ENCODE data around the gene RERE.

RERE gene

GRCh38 chr1:8687039-8687438 lies 130.4 kb downstream of the RERE start:
- no peak for DNase-seq
- Histone ChIP-seq H3K9me3 (ENCODE audit: control insufficient read depth, low read length) (no peaks in the 10 kb centered on the region), H3K36me3 (ENCODE audit: control insufficient read depth, insufficient read depth, low read length) (no peaks in the 10 kb centered on the region), H3K27ac (ENCODE audit: insufficient read depth, low read length, poor library complexity, severe bottlenecking) (no peak overlapping the region), H3K27me3 (replicated peaks; ENCODE audit: control insufficient read depth, insufficient read depth, low read length, poor library complexity, severe bottlenecking) (no peaks in the 10 kb centered on the region), H3K4me3 (ENCODE audit: insufficient read depth, low read depth, low read length, poor library complexity, severe bottlenecking) (no peak overlapping the region), H3K4me1 (ENCODE audit: control insufficient read depth, insufficient read depth, low read length, poor library complexity, severe bottlenecking) (no peaks in the 10 kb centered on the region)

DNA sequence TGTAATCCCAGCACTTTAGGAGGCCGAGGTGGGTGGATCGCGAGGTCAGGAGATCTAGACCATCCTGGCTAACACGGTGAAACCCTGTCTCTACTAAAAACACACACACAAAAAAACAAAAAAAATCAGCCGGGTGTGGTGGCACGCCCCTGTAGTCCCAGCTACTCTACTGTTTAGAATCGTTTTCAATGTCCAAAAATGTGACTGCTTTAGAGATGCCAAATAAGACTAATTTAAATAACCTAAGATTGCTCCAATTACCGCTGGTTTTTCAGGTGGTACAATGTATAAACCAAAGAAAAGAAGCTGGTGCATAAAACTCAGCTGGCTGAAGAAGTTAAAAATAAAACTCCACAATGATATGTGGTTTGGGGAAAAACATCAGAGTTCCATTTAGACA lies 132.0 kb downstream of the RERE start:
- no peak overlapping the region for H3K27ac ChIP-seq (ENCODE audit: insufficient read depth, low read length, poor library complexity, severe bottlenecking)

DNA sequence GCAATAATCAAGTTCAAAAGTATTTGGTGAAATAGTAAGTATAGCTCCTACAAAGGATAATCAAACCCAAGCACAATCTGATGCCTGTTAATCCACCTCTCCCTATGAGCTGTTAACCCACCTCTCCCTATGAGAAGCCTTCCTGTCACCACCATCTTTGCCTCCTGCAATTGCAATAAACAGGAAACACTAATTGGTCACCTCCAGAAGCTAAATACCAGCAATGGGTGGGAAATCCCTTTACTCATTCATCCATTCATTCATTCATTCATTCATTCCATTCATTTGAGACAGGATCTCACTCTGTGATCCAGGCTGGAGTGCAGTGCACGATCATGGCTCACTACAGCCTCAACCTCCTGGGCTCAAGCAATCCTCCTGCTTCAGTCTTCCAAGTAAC lies 132.8 kb downstream of the RERE start:
- no peaks in the 10 kb centered on the region for H3K27me3 ChIP-seq (replicated peaks; ENCODE audit: control insufficient read depth, insufficient read depth, low read length, poor library complexity, severe bottlenecking)
- no peak overlapping the region for H3K4me3 ChIP-seq (ENCODE audit: insufficient read depth, low read depth, low read length, poor library complexity, severe bottlenecking)
- H3K27ac ChIP-seq (ENCODE audit: insufficient read depth, low read length, poor library complexity, severe bottlenecking): no peak overlapping the region
- H3K36me3 ChIP-seq (ENCODE audit: control insufficient read depth, insufficient read depth, low read length): no peaks in the 10 kb centered on the region
- no peaks in the 10 kb centered on the region for H3K9me3 ChIP-seq (ENCODE audit: control insufficient read depth, low read length)
- peaks cover 3% of the 10 kb centered on the region for H3K4me1 ChIP-seq (ENCODE audit: control insufficient read depth, insufficient read depth, low read length, poor library complexity, severe bottlenecking)
- no peak for DNase-seq

More for the DNA sequence above, 132.0 kb downstream of the RERE start:
- no peaks in the 10 kb centered on the region for H3K9me3 ChIP-seq (ENCODE audit: control insufficient read depth, low read length)
- no peak overlapping the region for H3K4me3 ChIP-seq (ENCODE audit: insufficient read depth, low read depth, low read length, poor library complexity, severe bottlenecking)
- H3K4me1 ChIP-seq (ENCODE audit: control insufficient read depth, insufficient read depth, low read length, poor library complexity, severe bottlenecking): peaks cover 3% of the 10 kb centered on the region
- no peaks in the 10 kb centered on the region for H3K27me3 ChIP-seq (replicated peaks; ENCODE audit: control insufficient read depth, insufficient read depth, low read length, poor library complexity, severe bottlenecking)
- H3K36me3 ChIP-seq (ENCODE audit: control insufficient read depth, insufficient read depth, low read length): no peaks in the 10 kb centered on the region
- DNase-seq: no peak

DNA sequence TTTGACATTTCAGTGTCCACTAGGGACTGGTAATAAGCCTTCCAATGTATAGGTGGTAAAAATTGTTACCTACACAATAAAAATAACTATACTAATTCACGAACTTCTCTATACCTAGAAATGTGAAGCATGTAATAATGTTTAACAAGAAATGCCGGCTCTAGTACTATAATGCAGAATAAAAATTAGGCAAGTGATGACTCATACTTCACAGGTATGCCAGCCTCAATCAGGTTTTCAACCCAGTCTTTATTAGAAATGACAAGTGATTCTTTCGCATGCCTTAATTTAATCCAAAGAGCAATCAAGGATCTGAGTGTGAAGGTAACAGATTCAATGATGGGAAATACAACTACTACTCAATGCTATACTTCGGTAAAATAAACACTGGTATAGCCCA lies 134.9 kb downstream of the RERE start:
- Histone ChIP-seq H3K4me1 (ENCODE audit: control insufficient read depth, insufficient read depth, low read length, poor library complexity, severe bottlenecking) (peaks cover 3% of the 10 kb centered on the region), H3K27ac (ENCODE audit: insufficient read depth, low read length, poor library complexity, severe bottlenecking) (no peak overlapping the region), H3K9me3 (ENCODE audit: control insufficient read depth, low read length) (no peaks in the 10 kb centered on the region), H3K36me3 (ENCODE audit: control insufficient read depth, insufficient read depth, low read length) (no peaks in the 10 kb centered on the region), H3K27me3 (replicated peaks; ENCODE audit: control insufficient read depth, insufficient read depth, low read length, poor library complexity, severe bottlenecking) (no peaks in the 10 kb centered on the region), H3K4me3 (ENCODE audit: insufficient read depth, low read depth, low read length, poor library complexity, severe bottlenecking) (no peak overlapping the region)
- DNase-seq: no peak

GRCh38 chr1:8681911-8682310 lies 135.5 kb downstream of the RERE start:
- Histone ChIP-seq H3K4me3 (ENCODE audit: insufficient read depth, low read depth, low read length, poor library complexity, severe bottlenecking) (no peak overlapping the region), H3K9me3 (ENCODE audit: control insufficient read depth, low read length) (no peaks in the 10 kb centered on the region), H3K27me3 (replicated peaks; ENCODE audit: control insufficient read depth, insufficient read depth, low read length, poor library complexity, severe bottlenecking) (no peaks in the 10 kb centered on the region), H3K4me1 (ENCODE audit: control insufficient read depth, insufficient read depth, low read length, poor library complexity, severe bottlenecking) (peaks cover 3% of the 10 kb centered on the region), H3K27ac (ENCODE audit: insufficient read depth, low read length, poor library complexity, severe bottlenecking) (no peak overlapping the region), H3K36me3 (ENCODE audit: control insufficient read depth, insufficient read depth, low read length) (no peaks in the 10 kb centered on the region)
- DNase-seq: no peak

DNA sequence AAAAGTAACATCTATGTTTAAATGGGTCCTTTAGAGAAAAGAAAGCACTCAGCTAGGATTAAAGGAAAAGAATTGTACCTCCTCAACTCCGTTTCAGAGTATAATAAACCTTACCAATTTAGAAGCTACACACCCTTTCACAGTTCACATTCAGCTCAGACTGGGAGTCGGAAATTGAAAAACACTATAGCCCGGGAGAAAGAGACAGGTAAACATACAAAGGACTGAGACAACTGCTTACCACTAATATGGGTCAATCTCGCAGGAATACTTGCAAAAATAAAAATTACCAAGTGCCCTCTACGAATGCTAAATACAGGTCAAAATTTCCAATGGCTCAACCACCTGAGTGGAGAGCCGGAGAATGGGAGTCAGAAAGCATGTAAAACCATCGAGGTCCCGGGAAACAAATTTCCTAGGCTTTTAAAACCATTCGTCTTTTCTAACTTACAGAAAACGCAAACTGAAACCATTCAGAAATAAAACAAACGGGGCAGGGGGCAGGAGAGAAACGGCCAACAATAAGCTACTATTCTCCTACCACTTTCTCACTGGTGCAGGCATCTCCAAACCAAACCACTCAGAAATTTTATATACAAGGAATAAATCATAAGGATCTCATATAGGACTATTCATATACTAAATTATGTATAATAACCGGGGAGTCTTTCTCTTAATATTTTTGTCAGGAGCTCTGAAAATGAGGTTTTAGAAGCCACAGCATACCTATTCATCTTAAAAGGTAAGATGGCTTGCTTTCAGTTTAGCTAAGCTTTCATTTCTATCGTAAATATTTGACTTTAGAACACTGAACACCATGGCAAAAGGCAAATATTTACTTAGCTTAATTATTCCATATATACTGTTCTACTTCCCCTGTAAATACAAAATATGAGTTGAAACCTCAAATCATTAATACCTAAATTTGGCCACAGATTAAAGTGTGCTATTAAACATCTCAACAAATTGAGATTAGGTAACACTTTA lies 136.5 kb downstream of the RERE start:
- H3K27me3 ChIP-seq (replicated peaks; ENCODE audit: control insufficient read depth, insufficient read depth, low read length, poor library complexity, severe bottlenecking): no peaks in the 10 kb centered on the region
- no peak overlapping the region for H3K27ac ChIP-seq (ENCODE audit: insufficient read depth, low read length, poor library complexity, severe bottlenecking)
- H3K9me3 ChIP-seq (ENCODE audit: control insufficient read depth, low read length): no peaks in the 10 kb centered on the region
- no peaks in the 10 kb centered on the region for H3K36me3 ChIP-seq (ENCODE audit: control insufficient read depth, insufficient read depth, low read length)
- H3K4me3 ChIP-seq (ENCODE audit: insufficient read depth, low read depth, low read length, poor library complexity, severe bottlenecking): peak overlapping the region; percentile 35
- peaks cover 3% of the 10 kb centered on the region for H3K4me1 ChIP-seq (ENCODE audit: control insufficient read depth, insufficient read depth, low read length, poor library complexity, severe bottlenecking)
- DNase-seq: no peak

GRCh38 chr1:8679929-8680663 lies 137.3 kb downstream of the RERE start:
- no peaks in the 10 kb centered on the region for H3K9me3 ChIP-seq (ENCODE audit: control insufficient read depth, low read length)
- H3K4me3 ChIP-seq (ENCODE audit: insufficient read depth, low read depth, low read length, poor library complexity, severe bottlenecking): no peak overlapping the region
- no peak for DNase-seq

GRCh38 chr1:8679395-8679800 lies 138.0 kb downstream of the RERE start:
- peaks cover 3% of the 10 kb centered on the region for H3K4me1 ChIP-seq (ENCODE audit: control insufficient read depth, insufficient read depth, low read length, poor library complexity, severe bottlenecking)
- no peaks in the 10 kb centered on the region for H3K27me3 ChIP-seq (replicated peaks; ENCODE audit: control insufficient read depth, insufficient read depth, low read length, poor library complexity, severe bottlenecking)
- H3K27ac ChIP-seq (ENCODE audit: insufficient read depth, low read length, poor library complexity, severe bottlenecking): no peak overlapping the region
- no peaks in the 10 kb centered on the region for H3K36me3 ChIP-seq (ENCODE audit: control insufficient read depth, insufficient read depth, low read length)
- no peak overlapping the region for H3K4me3 ChIP-seq (ENCODE audit: insufficient read depth, low read depth, low read length, poor library complexity, severe bottlenecking)
- no peaks in the 10 kb centered on the region for H3K9me3 ChIP-seq (ENCODE audit: control insufficient read depth, low read length)
- no peak for DNase-seq

More at GRCh38 chr1:8679929-8680663, 137.3 kb downstream of the RERE start:
- peaks cover 3% of the 10 kb centered on the region for H3K4me1 ChIP-seq (ENCODE audit: control insufficient read depth, insufficient read depth, low read length, poor library complexity, severe bottlenecking)
- no peaks in the 10 kb centered on the region for H3K36me3 ChIP-seq (ENCODE audit: control insufficient read depth, insufficient read depth, low read length)
- H3K27ac ChIP-seq (ENCODE audit: insufficient read depth, low read length, poor library complexity, severe bottlenecking): no peak overlapping the region
- no peaks in the 10 kb centered on the region for H3K27me3 ChIP-seq (replicated peaks; ENCODE audit: control insufficient read depth, insufficient read depth, low read length, poor library complexity, severe bottlenecking)

GRCh38 chr1:8678673-8679394 lies 138.6 kb downstream of the RERE start:
- no peaks in the 10 kb centered on the region for H3K9me3 ChIP-seq (ENCODE audit: control insufficient read depth, low read length)
- no peak overlapping the region for H3K27ac ChIP-seq (ENCODE audit: insufficient read depth, low read length, poor library complexity, severe bottlenecking)
- no peak for DNase-seq
- H3K27me3 ChIP-seq (replicated peaks; ENCODE audit: control insufficient read depth, insufficient read depth, low read length, poor library complexity, severe bottlenecking): no peaks in the 10 kb centered on the region
- H3K4me3 ChIP-seq (ENCODE audit: insufficient read depth, low read depth, low read length, poor library complexity, severe bottlenecking): no peak overlapping the region
- H3K4me1 ChIP-seq (ENCODE audit: control insufficient read depth, insufficient read depth, low read length, poor library complexity, severe bottlenecking): peaks cover 3% of the 10 kb centered on the region
- H3K36me3 ChIP-seq (ENCODE audit: control insufficient read depth, insufficient read depth, low read length): no peaks in the 10 kb centered on the region

Measured in effector memory CD4-positive, alpha-beta T cell (primary cell).